PC-9 (cell line): Measurements from ENCODE around the gene CIDEA. TPM values are rescaled to one million over a fixed set of nuclear protein-coding genes. Genes with fewer than 3 reads are reported as not detected.

Source experiments
- BruUV-seq: library from RNA; stranded (reverse); fragments of 400-500 nt; replicated peaks from 2 replicates; lab custom pipeline; 2021; lab: Mats Ljungman, UMichigan
- CTCF ChIA-PET: fragments of 300-600 bp; sonication (Branson Sonifier 250); formaldehyde crosslinking; loops from one replicate; lab custom pipeline; 2022; ENCODE audit warnings: antibody characterized with exemption; lab: Charles Lee
- POLR2A ChIA-PET: fragments of 300-600 bp; sonication (Branson Sonifier 250); formaldehyde crosslinking; loops from one replicate; lab custom pipeline; 2022; ENCODE audit warnings: antibody characterized with exemption; ENCODE audit not compliant: unreplicated experiment; lab: Charles Lee
- DNase-seq, 2 experiments: peaks; one replicate each; pipeline versions ENCODE4 v3.0.0 to v3.0.0-alpha.2; 2015 to 2022; ENCODE audit warnings: mixed read lengths in 1 of 2
- H2AFZ ChIP-seq: fragments of 200-600 bp; sonication (generic); 2 replicates; pipeline ENCODE4 v1.8.1; 2017; ENCODE audit warnings: antibody characterized with exemption
- H3F3A ChIP-seq: fragments of 200-600 bp; sonication (generic); 2 replicates; pipeline ENCODE4 v1.8.1; 2017; ENCODE audit warnings: antibody characterized with exemption, mild to moderate bottlenecking, low read depth; ENCODE audit not compliant: insufficient read depth
- H3K27ac ChIP-seq: fragments of 200-600 bp; sonication (generic); 2 replicates; pipeline ENCODE4 v1.6.1; 2016; ENCODE audit warnings: mixed run types
- H3K27me3 ChIP-seq: fragments of 200-600 bp; sonication (generic); 2 replicates; pipeline ENCODE4 v1.6.1; 2016; ENCODE audit warnings: low read depth, mixed run types; ENCODE audit not compliant: insufficient read depth
- H3K36me3 ChIP-seq: fragments of 200-600 bp; sonication (generic); 2 replicates; pipeline ENCODE4 v1.6.1; 2016; ENCODE audit warnings: low read depth, mixed run types
- H3K4me1 ChIP-seq: fragments of 200-600 bp; sonication (generic); replicated peaks from 2 replicates; pipeline ENCODE4 v1.6.1; 2016; ENCODE audit warnings: mixed run types; ENCODE audit not compliant: insufficient read depth
- H3K4me2 ChIP-seq: fragments of 200-600 bp; sonication (generic); 2 replicates; pipeline ENCODE4 v1.6.1; 2017; ENCODE audit warnings: mixed run types
- H3K4me3 ChIP-seq: fragments of 200-600 bp; sonication (generic); 2 replicates; pipeline ENCODE4 v1.6.1; 2016; ENCODE audit warnings: mixed run types
- H3K79me2 ChIP-seq: fragments of 200-600 bp; sonication (generic); 2 replicates; pipeline ENCODE4 v1.6.1; 2017; ENCODE audit warnings: low read depth, mixed run types
- H3K9me2 ChIP-seq: fragments of 200-600 bp; sonication (generic); 2 replicates; pipeline ENCODE4 v1.8.1; 2017; ENCODE audit warnings: mild to moderate bottlenecking; ENCODE audit not compliant: insufficient read depth
- H3K9me3 ChIP-seq: fragments of 200-600 bp; sonication (generic); 2 replicates; pipeline ENCODE4 v1.8.1; 2016; ENCODE audit warnings: low read depth; ENCODE audit not compliant: insufficient read depth
- H4K20me1 ChIP-seq: fragments of 200-600 bp; sonication (generic); 2 replicates; pipeline ENCODE4 v1.8.1; 2017; ENCODE audit not compliant: insufficient read depth
- CTCF ChIP-seq: fragments of 200-600 bp; sonication (generic); conservative IDR thresholded peaks from 2 replicates; pipeline ENCODE4 v1.6.1; 2017; ENCODE audit warnings: mixed run types, antibody characterized with exemption, mild to moderate bottlenecking, moderate library complexity
- EZH2 ChIP-seq: fragments of 200-600 bp; sonication (generic); IDR thresholded peaks from 2 replicates; pipeline ENCODE4 v1.8.0; 2017; ENCODE audit warnings: antibody characterized with exemption, low read depth
- intact Hi-C: fragments of 100-400 bp; cut with micrococcal nuclease; formaldehyde crosslinking; loops from one replicate; pipeline ENCODE4 v1.10.0; 2022; ENCODE audit not compliant: unreplicated experiment
- total RNA-seq: library from RNA; stranded (reverse); gene quantifications from 2 replicates; pipeline ENCODE4 v1.2.3, GENCODE V29; 2021

CIDEA gene
- total RNA-seq, 1 experiment from 2014 or later: not detected

- no peaks in the 10 kb centered on the region for H3K27me3 ChIP-seq
- H2AFZ ChIP-seq: no peak overlapping the region
- H3K36me3 ChIP-seq: no peaks in the 10 kb centered on the region
- intact Hi-C loops: no loop called here
- no peaks in the 10 kb centered on the region for H4K20me1 ChIP-seq
- POLR2A ChIA-PET: no interaction called here
- no peaks in the 10 kb centered on the region for H3K9me2 ChIP-seq
- H3K79me2 ChIP-seq: no peaks in the 10 kb centered on the region
- CTCF ChIA-PET: no interaction called here
- no peaks in the 10 kb centered on the region for H3F3A ChIP-seq
- H3K4me2 ChIP-seq: no peak overlapping the region
- H3K4me1 ChIP-seq: peaks cover 13% of the 10 kb centered on the region
- DNase-seq: no peak
- no peak overlapping the region for H3K27ac ChIP-seq
- no TSS peak for BruUV-seq
- no peaks in the 10 kb centered on the region for H3K9me3 ChIP-seq
- no peak for TF ChIP-seq CTCF
- no peak for TF ChIP-seq EZH2
- no peak overlapping the region for H3K4me3 ChIP-seq
Measured at GRCh38 chr18:12234451-12235190, 19.5 kb upstream of the CIDEA start.

GRCh38 chr18:12236141-12236540 lies 18.0 kb upstream of the CIDEA start:
- Histone ChIP-seq H3K36me3 (no peaks in the 10 kb centered on the region), H3F3A (no peaks in the 10 kb centered on the region), H3K4me1 (peaks cover 15% of the 10 kb centered on the region), H3K79me2 (no peaks in the 10 kb centered on the region), H2AFZ (no peak overlapping the region), H3K4me3 (no peak overlapping the region), H3K27me3 (no peaks in the 10 kb centered on the region), H3K4me2 (no peak overlapping the region), H3K9me3 (no peaks in the 10 kb centered on the region), H4K20me1 (no peaks in the 10 kb centered on the region), H3K27ac (no peak overlapping the region), H3K9me2 (no peaks in the 10 kb centered on the region)
- no TSS peak for BruUV-seq
- POLR2A ChIA-PET: interaction anchor here (0.6 kb wide), 1 partner anchor 82 kb away, joined by 3 read pairs; no protein-coding TSS in a partner anchor
- DNase-seq: no peak
- CTCF ChIA-PET: interaction anchor here (0.6 to 1.0 kb wide), 4 partner anchors 20 to 984 kb away, joined by 3 to 5 read pairs (median 4); no protein-coding TSS in a partner anchor
- TF ChIP-seq EZH2 (no peak), CTCF (no peak)
- intact Hi-C loops: no loop called here

GRCh38 chr18:12236934-12237832 lies 17.0 kb upstream of the CIDEA start:
- H3K4me3 ChIP-seq: no peak overlapping the region
- peaks cover 15% of the 10 kb centered on the region for H3K4me1 ChIP-seq
- H3K27ac ChIP-seq: no peak overlapping the region
- no peaks in the 10 kb centered on the region for H3K27me3 ChIP-seq
- no peaks in the 10 kb centered on the region for H3K9me3 ChIP-seq
- intact Hi-C loops: loop anchor here (1.0 kb wide), 1 partner anchor 145 kb away; no protein-coding TSS in a partner anchor
- no peaks in the 10 kb centered on the region for H3K9me2 ChIP-seq
- no peaks in the 10 kb centered on the region for H3F3A ChIP-seq
- POLR2A ChIA-PET: no interaction called here
- H3K79me2 ChIP-seq: no peaks in the 10 kb centered on the region
- no peaks in the 10 kb centered on the region for H4K20me1 ChIP-seq
- BruUV-seq: no TSS peak
- no peak overlapping the region for H3K4me2 ChIP-seq
- no peak overlapping the region for H2AFZ ChIP-seq
- CTCF ChIA-PET: interaction anchor here (0.7 to 0.8 kb wide), 2 partner anchors 19 to 21 kb away, joined by 3 to 4 read pairs; no protein-coding TSS in a partner anchor
- TF ChIP-seq EZH2: no peak
- TF ChIP-seq CTCF: peak; percentile 90
- no peaks in the 10 kb centered on the region for H3K36me3 ChIP-seq
- DNase-seq: peak in 1 of 2 experiments; percentile 65
